Fibroblast of lung (primary cell): ENCODE data around the gene ST6GAL1. TPM values are rescaled to one million over a fixed set of nuclear protein-coding genes. Genes with fewer than 3 reads are reported as not detected.

Source experiments
- DNase-seq, 2 donors: peaks; one replicate each; pipeline versions ENCODE4 v3.0.0 to v3.0.0-alpha.2; 2010; ENCODE audit warnings: low read depth in 2 of 2
- H2AFZ ChIP-seq: 2 replicates; pipeline ENCODE4 v1.5.1; 2012; ENCODE audit warnings: low read length, control low read depth, inconsistent platforms
- H3K27ac ChIP-seq: 2 replicates; pipeline ENCODE4 v1.5.1; 2011; ENCODE audit warnings: low read length, control low read depth; ENCODE audit not compliant: insufficient read depth
- H3K27me3 ChIP-seq: 2 replicates; pipeline ENCODE4 v1.5.1; 2011; ENCODE audit warnings: mild to moderate bottlenecking, low read length; ENCODE audit not compliant: control insufficient read depth, insufficient read depth
- H3K36me3 ChIP-seq: 2 replicates; pipeline ENCODE4 v1.5.1; 2011; ENCODE audit warnings: low read length; ENCODE audit not compliant: control insufficient read depth, insufficient read depth
- H3K4me1 ChIP-seq: 2 replicates; pipeline ENCODE4 v1.5.1; 2011; ENCODE audit warnings: low read length; ENCODE audit not compliant: control insufficient read depth, insufficient read depth; ENCODE audit errors: extremely low read depth
- H3K4me2 ChIP-seq: 2 replicates; pipeline ENCODE4 v1.5.1; 2011; ENCODE audit warnings: low read length, control low read depth; ENCODE audit not compliant: insufficient read depth; ENCODE audit errors: extremely low read depth
- H3K4me3 ChIP-seq, 4 experiments: fragments of 200-600 bp in 1 of 4; sonication (generic) in 1 of 4; replicated peaks in 1 of 4; 2 replicates each; pipeline ENCODE4 v1.5.1; 2011 to 2016; ENCODE audit warnings: low read length in 4 of 4, low read depth in 3 of 4, mild to moderate bottlenecking in 3 of 4, control low read depth in 2 of 4, inconsistent platforms in 1 of 4, mixed read lengths in 1 of 4; ENCODE audit not compliant: insufficient read depth in 1 of 4; ENCODE audit errors: control extremely low read depth in 1 of 4
- H3K79me2 ChIP-seq: 2 replicates; pipeline ENCODE4 v1.5.1; 2012; ENCODE audit warnings: mild to moderate bottlenecking, low read length, inconsistent platforms; ENCODE audit not compliant: control insufficient read depth, insufficient read depth
- H3K9ac ChIP-seq: 2 replicates; pipeline ENCODE4 v1.5.1; 2011; ENCODE audit warnings: mild to moderate bottlenecking, low read length, control low read depth; ENCODE audit not compliant: insufficient read depth
- H3K9me3 ChIP-seq: 2 replicates; pipeline ENCODE4 v1.5.1; 2012; ENCODE audit warnings: low read depth, low read length; ENCODE audit not compliant: control insufficient read depth, insufficient read depth
- H4K20me1 ChIP-seq: 2 replicates; pipeline ENCODE4 v1.5.1; 2011; ENCODE audit warnings: low read length; ENCODE audit not compliant: control insufficient read depth, insufficient read depth; ENCODE audit errors: extremely low read depth
- CTCF ChIP-seq, 2 donors: IDR thresholded peaks in 1 of 2; conservative IDR thresholded peaks in 1 of 2; 1 replicate in 1 of 2; 2 replicates in 1 of 2; pipeline ENCODE4 v1.5.1; 2011 to 2012; ENCODE audit warnings: low read length in 2 of 2, control low read depth in 1 of 2, inconsistent platforms in 1 of 2, low read depth in 1 of 2, mild to moderate bottlenecking in 1 of 2
- EZH2 ChIP-seq: IDR thresholded peaks from 2 replicates; pipeline ENCODE4 v1.5.1; 2012; ENCODE audit warnings: low read length, control low read depth, mild to moderate bottlenecking; ENCODE audit errors: missing control alignments
- polyA plus RNA-seq, 2 donors: library from polyadenylated mRNA; depleted of rRNA in 1 of 2; stranded (reverse) in 1 of 2; unstranded in 1 of 2; fragments of >200 nt; gene quantifications; 2 replicates each; pipeline ENCODE4 v1.2.1, GENCODE V29; 2011 to 2012; ENCODE audit warnings: missing spikeins in 1 of 2
- total RNA-seq: library from RNA; depleted of rRNA; stranded (reverse); fragments of >200 nt; gene quantifications from 2 replicates; pipeline ENCODE4 v1.2.1, GENCODE V29; 2014

Gene ST6GAL1
- total and polyA plus RNA-seq, 2 donors (not counting 1 experiment from before 2014, with no cell fraction given): 0.83 to 1.00 TPM

- H3K79me2 ChIP-seq: no peaks in the 10 kb centered on the region
- no peak for DNase-seq
- H3K27me3 ChIP-seq: no peaks in the 10 kb centered on the region
- no peak overlapping the region for H3K27ac ChIP-seq
- no peaks in the 10 kb centered on the region for H3K36me3 ChIP-seq
- H2AFZ ChIP-seq: no peak overlapping the region
- no peak overlapping the region for H3K4me2 ChIP-seq
- TF ChIP-seq EZH2 (no peak), CTCF (conservative IDR thresholded peaks at IDR 0.05 in 1 of 2, IDR thresholded peaks at IDR 0.05 in 1 of 2; ENCODE audit: low read depth in 1 of 2, low read length in 2 of 2) (no peak)
- no peak overlapping the region for H3K9ac ChIP-seq
- no peak overlapping the region for H3K4me3 ChIP-seq
- H4K20me1 ChIP-seq: no peaks in the 10 kb centered on the region
- no peaks in the 10 kb centered on the region for H3K4me1 ChIP-seq
- no peaks in the 10 kb centered on the region for H3K9me3 ChIP-seq
Observed at GRCh38 chr3:186993210-186993782, 63.0 kb downstream of the ST6GAL1 start.

- H3K9ac ChIP-seq: no peak overlapping the region
- no peaks in the 10 kb centered on the region for H4K20me1 ChIP-seq
- H3K4me1 ChIP-seq: no peaks in the 10 kb centered on the region
- no peaks in the 10 kb centered on the region for H3K36me3 ChIP-seq
- no peaks in the 10 kb centered on the region for H3K9me3 ChIP-seq
- TF ChIP-seq CTCF (conservative IDR thresholded peaks at IDR 0.05 in 1 of 2, IDR thresholded peaks at IDR 0.05 in 1 of 2; ENCODE audit: low read depth in 1 of 2, low read length in 2 of 2): no peak
- TF ChIP-seq EZH2: no peak
- no peak overlapping the region for H3K4me3 ChIP-seq
- H3K79me2 ChIP-seq: no peaks in the 10 kb centered on the region
- peak in 1 of 2 donors; percentile 31 for DNase-seq
- H2AFZ ChIP-seq: no peak overlapping the region
- no peak overlapping the region for H3K27ac ChIP-seq
- no peak overlapping the region for H3K4me2 ChIP-seq
- H3K27me3 ChIP-seq: no peaks in the 10 kb centered on the region
Observed at GRCh38 chr3:186994000-186994955, 64.0 kb downstream of the ST6GAL1 start.

GRCh38 chr3:186996356-186996755 lies 66.0 kb downstream of the ST6GAL1 start:
- no peaks in the 10 kb centered on the region for H4K20me1 ChIP-seq
- no peaks in the 10 kb centered on the region for H3K27me3 ChIP-seq
- no peak overlapping the region for H3K9ac ChIP-seq
- no peak overlapping the region for H3K4me2 ChIP-seq
- no peaks in the 10 kb centered on the region for H3K36me3 ChIP-seq
- H3K27ac ChIP-seq: no peak overlapping the region
- no peaks in the 10 kb centered on the region for H3K79me2 ChIP-seq
- no peak overlapping the region for H2AFZ ChIP-seq
- no peak overlapping the region for H3K4me3 ChIP-seq
- no peak for TF ChIP-seq EZH2
- no peak for TF ChIP-seq CTCF (conservative IDR thresholded peaks at IDR 0.05 in 1 of 2, IDR thresholded peaks at IDR 0.05 in 1 of 2; ENCODE audit: low read depth in 1 of 2, low read length in 2 of 2)
- H3K9me3 ChIP-seq: no peaks in the 10 kb centered on the region
- no peaks in the 10 kb centered on the region for H3K4me1 ChIP-seq
- no peak for DNase-seq
